Upper lobe of left lung (tissue), 4 donors: ENCODE results near the gene TMCC1.

Experiments
- EP300 ChIP-seq, 4 donors: sonication (generic); formaldehyde crosslinking; IDR thresholded peaks; one replicate each; pipeline ENCODE4 v1.5.1; 2017; ENCODE audit warnings: antibody characterized with exemption in 4 of 4, control low read depth in 2 of 4
- TF ChIP-seq, protein P1 (sequence below), 6 experiments: fragments of 450-650 bp in 4 of 6; fragments of 200-600 bp in 2 of 6; sonication (generic) in 2 of 6; IDR thresholded peaks; one replicate each; pipeline ENCODE4 v1.5.1; 2016 to 2019; ENCODE audit warnings: antibody characterized with exemption in 6 of 6

DNA sequence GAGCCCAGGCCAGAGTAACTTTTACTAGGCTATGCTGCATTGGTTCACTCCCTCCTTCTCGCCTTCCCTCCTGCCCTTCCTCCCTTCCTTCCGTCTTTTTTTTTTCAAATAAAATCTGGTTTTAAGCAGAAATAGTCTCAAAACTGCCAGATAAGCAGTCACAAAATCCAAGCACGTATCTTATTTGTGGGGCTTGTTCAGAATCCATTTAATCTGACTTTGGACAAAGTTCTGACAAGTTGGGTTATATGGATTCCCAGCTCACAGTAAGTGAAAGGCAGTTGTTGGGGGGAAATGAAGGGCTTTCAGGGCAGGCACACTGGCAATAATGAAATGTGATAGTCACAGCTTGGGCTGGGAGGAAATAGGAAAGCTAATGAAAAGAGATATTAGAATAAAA, 255.0 kb downstream of the TMCC1 start:
- no peak for TF ChIP-seq EP300 (IDR thresholded peaks at IDR 0.05)
- TF ChIP-seq, protein P1, sequence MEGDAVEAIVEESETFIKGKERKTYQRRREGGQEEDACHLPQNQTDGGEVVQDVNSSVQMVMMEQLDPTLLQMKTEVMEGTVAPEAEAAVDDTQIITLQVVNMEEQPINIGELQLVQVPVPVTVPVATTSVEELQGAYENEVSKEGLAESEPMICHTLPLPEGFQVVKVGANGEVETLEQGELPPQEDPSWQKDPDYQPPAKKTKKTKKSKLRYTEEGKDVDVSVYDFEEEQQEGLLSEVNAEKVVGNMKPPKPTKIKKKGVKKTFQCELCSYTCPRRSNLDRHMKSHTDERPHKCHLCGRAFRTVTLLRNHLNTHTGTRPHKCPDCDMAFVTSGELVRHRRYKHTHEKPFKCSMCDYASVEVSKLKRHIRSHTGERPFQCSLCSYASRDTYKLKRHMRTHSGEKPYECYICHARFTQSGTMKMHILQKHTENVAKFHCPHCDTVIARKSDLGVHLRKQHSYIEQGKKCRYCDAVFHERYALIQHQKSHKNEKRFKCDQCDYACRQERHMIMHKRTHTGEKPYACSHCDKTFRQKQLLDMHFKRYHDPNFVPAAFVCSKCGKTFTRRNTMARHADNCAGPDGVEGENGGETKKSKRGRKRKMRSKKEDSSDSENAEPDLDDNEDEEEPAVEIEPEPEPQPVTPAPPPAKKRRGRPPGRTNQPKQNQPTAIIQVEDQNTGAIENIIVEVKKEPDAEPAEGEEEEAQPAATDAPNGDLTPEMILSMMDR (IDR thresholded peaks at IDR 0.05) = no peak
